Stimulated activated CD4-positive, alpha-beta T cell treated with anti-CD3 and anti-CD28 coated beads, Interleukin-1b, Interleukin-23, amount 100 ng/mL, for 48 hours (primary cell): Measurements from ENCODE around the gene ZNF844.
"Not testable (repeated sequence)": the region's sequence is repeated elsewhere in the genome, so short reads cannot be mapped to it uniquely, and the experiment has no call there.

Source experiments
- DNase-seq: peaks from one replicate; pipeline ENCODE4 v3.0.0-alpha.2; 2020

ZNF844 gene

DNA sequence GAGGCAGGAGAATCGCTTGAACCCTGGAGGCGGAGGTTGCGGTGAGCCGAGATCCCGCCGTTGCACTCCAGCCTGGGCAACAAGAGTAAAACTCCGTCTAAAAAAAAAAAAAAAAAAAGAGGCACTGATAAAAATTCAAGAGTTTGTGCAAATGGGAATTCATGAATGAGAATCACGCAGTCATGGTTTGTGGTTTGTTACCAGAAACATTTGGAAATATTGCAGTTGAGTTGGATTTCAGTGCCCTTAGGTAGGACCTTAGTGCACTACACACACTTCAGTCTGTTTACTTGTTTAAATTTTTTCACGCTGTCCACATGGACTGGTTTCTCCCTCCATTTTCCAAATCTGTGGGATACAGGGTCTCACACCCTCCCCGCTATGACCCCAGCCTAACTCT, 28.4 kb downstream of the ZNF844 start:
- no peak for DNase-seq

DNA sequence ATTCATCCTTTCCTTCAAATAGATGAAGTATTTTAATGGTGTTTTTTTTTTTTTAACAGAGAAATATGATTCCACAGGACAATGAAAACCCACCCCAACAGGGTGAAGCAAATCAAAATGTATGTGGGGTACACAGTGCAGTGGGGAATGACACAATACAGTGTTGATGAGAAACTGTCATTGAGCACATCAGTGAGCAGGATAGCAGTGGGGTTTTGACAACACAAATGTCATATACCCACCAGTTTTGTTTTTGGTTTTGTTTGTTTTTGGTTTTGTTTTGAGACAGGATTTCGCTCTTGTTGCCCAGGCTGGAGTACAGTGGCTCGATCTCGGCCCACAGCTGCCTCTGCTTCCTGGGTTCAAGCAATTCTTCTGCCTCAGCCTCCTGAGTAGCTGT, 29.2 kb downstream of the ZNF844 start:
- no peak for DNase-seq

DNA sequence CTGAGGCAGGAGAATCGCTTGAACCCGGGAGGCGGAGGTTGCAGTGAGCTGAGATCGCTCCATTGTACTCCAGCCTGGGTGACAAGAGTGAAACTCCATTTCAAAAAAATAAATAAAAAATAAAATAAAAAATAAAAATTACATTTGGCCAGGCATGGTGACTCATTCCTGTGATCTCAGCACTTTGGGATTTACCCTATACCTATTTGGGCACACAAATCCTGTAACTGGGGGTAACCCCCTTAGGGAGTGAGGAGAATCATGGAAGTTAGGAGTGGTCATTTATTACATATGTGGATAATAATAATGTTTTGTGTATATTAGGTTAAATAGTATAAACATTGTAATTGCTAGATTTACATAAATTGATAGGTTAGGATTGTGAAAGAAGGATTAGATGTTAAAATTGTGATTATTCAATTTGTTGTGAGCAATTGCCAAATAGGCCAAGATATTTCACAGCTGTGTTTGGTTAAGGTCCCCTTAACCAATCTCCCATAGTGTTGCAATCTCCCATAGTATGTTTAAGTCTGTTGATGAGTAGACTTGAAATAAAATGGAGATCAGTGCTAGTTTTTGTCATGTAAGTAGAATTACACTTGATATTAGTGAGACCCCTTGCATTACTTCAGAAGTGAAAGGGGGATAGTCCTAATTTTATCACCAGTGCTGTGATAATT, 30.7 kb downstream of the ZNF844 start:
- no peak for DNase-seq

GRCh38 chr19:12098040-12098439, 33.5 kb downstream of the ZNF844 start:
- no peak for DNase-seq

DNA sequence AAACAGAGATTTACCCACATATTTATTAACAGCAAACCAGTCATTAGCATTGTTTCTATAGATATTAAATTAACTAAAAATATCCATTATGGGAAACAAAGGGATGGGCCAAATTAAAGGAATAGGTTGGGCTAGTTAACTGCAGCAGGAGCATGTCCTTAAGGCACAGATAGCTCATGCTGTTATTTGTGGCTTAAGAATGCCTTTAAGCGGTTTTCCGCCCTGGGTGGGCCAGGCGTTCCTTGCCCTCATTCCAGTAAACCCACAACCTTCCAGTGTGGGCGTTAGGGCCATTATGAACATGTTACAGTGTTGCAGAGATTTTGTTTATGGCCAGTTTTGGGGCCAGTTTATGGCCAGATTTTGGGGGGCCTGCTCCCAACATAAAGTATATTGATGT, 39.4 kb downstream of the ZNF844 start:
- not testable (repeated sequence) for DNase-seq

DNA sequence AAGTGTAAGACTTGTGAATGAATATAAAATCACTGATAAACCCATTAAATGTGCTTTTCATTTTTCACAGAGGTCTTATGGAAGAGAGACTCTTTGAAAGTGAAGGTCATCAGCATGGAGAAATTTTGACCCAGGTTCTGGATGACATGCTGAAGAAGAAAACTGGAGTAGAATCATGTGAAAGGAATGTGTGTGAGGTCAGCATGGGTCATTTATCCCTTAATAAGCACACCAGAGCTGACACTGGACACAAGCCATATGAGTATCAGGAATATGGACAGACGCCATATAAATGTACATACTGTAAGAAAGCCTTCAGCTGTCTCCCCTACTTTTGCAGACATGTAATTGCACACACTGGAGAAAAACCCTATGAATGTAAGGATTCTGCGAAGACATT, 46.6 kb downstream of the ZNF844 start:
- DNase-seq = no peak

- no peak for DNase-seq
These were observed 47.6 kb downstream of the ZNF844 start for GRCh38 chr19:12111943-12112637.

GRCh38 chr19:12112701-12113100, 48.2 kb downstream of the ZNF844 start:
- peak; percentile 35 for DNase-seq

DNA sequence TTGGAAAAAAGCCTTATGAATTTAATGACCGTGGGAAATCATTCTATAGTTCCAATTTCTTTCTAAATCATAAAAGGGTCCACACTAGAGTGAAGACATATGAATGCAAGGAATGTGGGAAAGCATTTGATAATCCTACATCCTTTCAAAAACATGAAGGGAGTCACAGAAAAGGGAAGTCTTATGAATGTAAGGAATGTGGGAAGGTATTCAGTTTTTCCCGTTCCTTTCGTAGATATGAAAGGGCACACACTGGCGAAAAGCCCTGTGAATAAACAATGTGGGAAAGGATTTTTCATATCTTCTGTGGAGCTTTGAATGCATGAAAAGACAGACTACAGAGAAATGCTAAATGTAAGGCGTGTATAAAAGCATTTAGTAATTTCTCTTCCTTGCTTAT, 48.6 kb downstream of the ZNF844 start:
- no peak for DNase-seq

GRCh38 chr19:12117201-12117970, 52.9 kb downstream of the ZNF844 start:
- no peak for DNase-seq

GRCh38 chr19:12126707-12127106, 62.2 kb downstream of the ZNF844 start:
- DNase-seq = no peak
